NCI-H2171 treated with DMSO at 0.1 percent for 48 hours (cell line): ENCODE measurements around the gene GKN1.

Experiments
- DNase-seq: peaks from one replicate; lab custom pipeline; 2025; lab: John Stamatoyannopoulos, UW

The GKN1 gene

GRCh38 chr2:68961380-68961779 is 13.1 kb upstream of the GKN1 start:
- DNase-seq, result no peak

- DNase-seq, result no peak
Measured at GRCh38 chr2:68964282-68964681, 10.2 kb upstream of the GKN1 start.

GRCh38 chr2:68968221-68968620 is 6.2 kb upstream of the GKN1 start:
- no peak for DNase-seq

GRCh38 chr2:68969736-68970490 is 4.5 kb upstream of the GKN1 start:
- DNase-seq, result no peak

- no peak for DNase-seq
Measured at GRCh38 chr2:68970566-68971265, 3.7 kb upstream of the GKN1 start.

- no peak for DNase-seq
Measured at GRCh38 chr2:68971591-68972231, 2.7 kb upstream of the GKN1 start.

- no peak for DNase-seq
Measured at GRCh38 chr2:68974946-68975665, 670 bp downstream of the GKN1 start.

GRCh38 chr2:68975844-68976243 is 1.4 kb downstream of the GKN1 start:
- no peak for DNase-seq

- DNase-seq, result no peak
Measured at GRCh38 chr2:68977453-68977852, 3.0 kb downstream of the GKN1 start.

GRCh38 chr2:68978098-68978497 is 3.7 kb downstream of the GKN1 start:
- DNase-seq, result no peak

- DNase-seq, result peak; percentile 12
Measured at GRCh38 chr2:68980956-68981355, 6.5 kb downstream of the GKN1 start.

- DNase-seq, result no peak
Measured at GRCh38 chr2:68987021-68987503, 12.6 kb downstream of the GKN1 start.

- no peak for DNase-seq
Measured at GRCh38 chr2:68989035-68989434, 14.6 kb downstream of the GKN1 start.

GRCh38 chr2:68992341-68992740 is 17.9 kb downstream of the GKN1 start:
- DNase-seq, result no peak

- DNase-seq, result no peak
Measured at GRCh38 chr2:68992933-68993332, 18.5 kb downstream of the GKN1 start.

- DNase-seq, result no peak
Measured at GRCh38 chr2:68993660-68994059, 19.2 kb downstream of the GKN1 start.

GRCh38 chr2:68994864-68995263 is 20.4 kb downstream of the GKN1 start:
- no peak for DNase-seq

GRCh38 chr2:68995916-68996315 is 21.5 kb downstream of the GKN1 start:
- no peak for DNase-seq

- no peak for DNase-seq
Measured at GRCh38 chr2:68997401-68997800, 23.0 kb downstream of the GKN1 start.

- no peak for DNase-seq
Measured at GRCh38 chr2:69001879-69002278, 27.4 kb downstream of the GKN1 start.

- no peak for DNase-seq
Measured at GRCh38 chr2:69003731-69004130, 29.3 kb downstream of the GKN1 start.

- DNase-seq, result no peak
Measured at GRCh38 chr2:69007169-69007568, 32.7 kb downstream of the GKN1 start.
